ENCODE data around the gene TTC29. TPM values are rescaled to one million over a fixed set of nuclear protein-coding genes. Genes with fewer than 3 reads are reported as not detected.

Gene TTC29
- total RNA-seq, 2 experiments from 2014 or later = not detected

- Histone ChIP-seq H3K9me3 (ENCODE audit: low read length) (no peaks in the 10 kb centered on the region), H3K4me2 (ENCODE audit: low read length) (no peak overlapping the region), H3K4me1 (ENCODE audit: insufficient read depth, low read length, poor library complexity, severe bottlenecking) (no peaks in the 10 kb centered on the region), H2AFZ (ENCODE audit: low read length) (no peak overlapping the region), H3K36me3 (ENCODE audit: insufficient read depth, low read length) (no peaks in the 10 kb centered on the region), H3K79me2 (ENCODE audit: insufficient read depth, low read depth, low read length) (no peaks in the 10 kb centered on the region), H4K20me1 (ENCODE audit: insufficient read depth, low read length) (no peaks in the 10 kb centered on the region), H3K27ac (ENCODE audit: low read depth, low read length, poor library complexity, severe bottlenecking) (no peak overlapping the region), H3K4me3 (ENCODE audit: low read depth, low read length, poor library complexity, severe bottlenecking) (no peak overlapping the region), H3K9me2 (ENCODE audit: insufficient read depth, low read length) (no peaks in the 10 kb centered on the region)
- ChIA-PET POLR2A (interaction anchor here (0.6 to 0.7 kb wide), 3 partner anchors 92 to 998 kb away, joined by 3 to 4 read pairs (median 3); no protein-coding TSS in a partner anchor), CTCF (ENCODE audit: unreplicated experiment) (no interaction called here)
- DNase-seq (ENCODE audit: low spot score) = no peak
- intact Hi-C loops (cut with micrococcal nuclease; ENCODE audit: unreplicated experiment) = no loop called here
- BruUV-seq (replicated peaks) = no TSS peak
- TF ChIP-seq EZH2phosphoT487 (IDR thresholded peaks at IDR 0.05; ENCODE audit: borderline replicate concordance, low read depth, low read length) = no peak
- TF ChIP-seq, protein P1, sequence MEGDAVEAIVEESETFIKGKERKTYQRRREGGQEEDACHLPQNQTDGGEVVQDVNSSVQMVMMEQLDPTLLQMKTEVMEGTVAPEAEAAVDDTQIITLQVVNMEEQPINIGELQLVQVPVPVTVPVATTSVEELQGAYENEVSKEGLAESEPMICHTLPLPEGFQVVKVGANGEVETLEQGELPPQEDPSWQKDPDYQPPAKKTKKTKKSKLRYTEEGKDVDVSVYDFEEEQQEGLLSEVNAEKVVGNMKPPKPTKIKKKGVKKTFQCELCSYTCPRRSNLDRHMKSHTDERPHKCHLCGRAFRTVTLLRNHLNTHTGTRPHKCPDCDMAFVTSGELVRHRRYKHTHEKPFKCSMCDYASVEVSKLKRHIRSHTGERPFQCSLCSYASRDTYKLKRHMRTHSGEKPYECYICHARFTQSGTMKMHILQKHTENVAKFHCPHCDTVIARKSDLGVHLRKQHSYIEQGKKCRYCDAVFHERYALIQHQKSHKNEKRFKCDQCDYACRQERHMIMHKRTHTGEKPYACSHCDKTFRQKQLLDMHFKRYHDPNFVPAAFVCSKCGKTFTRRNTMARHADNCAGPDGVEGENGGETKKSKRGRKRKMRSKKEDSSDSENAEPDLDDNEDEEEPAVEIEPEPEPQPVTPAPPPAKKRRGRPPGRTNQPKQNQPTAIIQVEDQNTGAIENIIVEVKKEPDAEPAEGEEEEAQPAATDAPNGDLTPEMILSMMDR (conservative IDR thresholded peaks at IDR 0.05; ENCODE audit: low read length) = no peak
Measured at GRCh38 chr4:146814750-146815149, 130.9 kb downstream of the TTC29 start.

DNA sequence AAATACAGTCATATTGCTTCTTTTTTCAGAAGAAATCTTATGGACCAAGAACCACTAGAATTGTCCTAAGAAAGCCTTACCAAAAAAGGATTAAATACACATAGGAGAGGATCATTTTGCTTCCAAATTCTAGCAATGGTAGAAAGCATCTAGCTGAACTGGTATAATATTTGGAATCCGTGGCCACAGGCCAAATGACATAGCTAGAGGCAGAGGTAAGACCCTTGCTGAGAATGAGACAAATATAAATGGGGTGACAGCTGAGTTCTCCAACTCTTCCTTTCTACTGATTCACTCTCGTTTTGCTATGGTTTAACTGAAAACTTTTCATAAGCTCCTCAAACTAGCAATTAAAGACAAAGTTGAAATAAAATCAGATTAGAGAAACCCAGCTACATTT is 150.0 kb downstream of the TTC29 start:
- H3K36me3 ChIP-seq (ENCODE audit: insufficient read depth, low read length) = no peaks in the 10 kb centered on the region
- no peak overlapping the region for H3K4me2 ChIP-seq (ENCODE audit: low read length)
- H2AFZ ChIP-seq (ENCODE audit: low read length) = no peak overlapping the region
- ChIA-PET POLR2A (interaction anchor here (0.6 kb wide), 1 partner anchor 9 kb away, joined by 3 read pairs; no protein-coding TSS in a partner anchor), CTCF (ENCODE audit: unreplicated experiment) (no interaction called here)
- H4K20me1 ChIP-seq (ENCODE audit: insufficient read depth, low read length) = no peaks in the 10 kb centered on the region
- H3K27ac ChIP-seq (ENCODE audit: low read depth, low read length, poor library complexity, severe bottlenecking) = no peak overlapping the region
- DNase-seq (ENCODE audit: low spot score) = no peak
- H3K4me3 ChIP-seq (ENCODE audit: low read depth, low read length, poor library complexity, severe bottlenecking) = no peak overlapping the region
- H3K9me2 ChIP-seq (ENCODE audit: insufficient read depth, low read length) = no peaks in the 10 kb centered on the region
- H3K9me3 ChIP-seq (ENCODE audit: low read length) = no peaks in the 10 kb centered on the region
- no peaks in the 10 kb centered on the region for H3K4me1 ChIP-seq (ENCODE audit: insufficient read depth, low read length, poor library complexity, severe bottlenecking)
- intact Hi-C loops (cut with micrococcal nuclease; ENCODE audit: unreplicated experiment) = no loop called here
- no peaks in the 10 kb centered on the region for H3K79me2 ChIP-seq (ENCODE audit: insufficient read depth, low read depth, low read length)
- BruUV-seq (replicated peaks) = no TSS peak
- no peak for TF ChIP-seq EZH2phosphoT487 (IDR thresholded peaks at IDR 0.05; ENCODE audit: borderline replicate concordance, low read depth, low read length)

- H3K4me1 ChIP-seq (ENCODE audit: insufficient read depth, low read length, poor library complexity, severe bottlenecking) = no peaks in the 10 kb centered on the region
- no peak overlapping the region for H3K4me3 ChIP-seq (ENCODE audit: low read depth, low read length, poor library complexity, severe bottlenecking)
- no peaks in the 10 kb centered on the region for H3K9me3 ChIP-seq (ENCODE audit: low read length)
- DNase-seq (ENCODE audit: low spot score) = no peak
- no peaks in the 10 kb centered on the region for H3K79me2 ChIP-seq (ENCODE audit: insufficient read depth, low read depth, low read length)
- no peaks in the 10 kb centered on the region for H4K20me1 ChIP-seq (ENCODE audit: insufficient read depth, low read length)
- BruUV-seq (replicated peaks) = no TSS peak
- TF ChIP-seq, protein P1 (conservative IDR thresholded peaks at IDR 0.05; ENCODE audit: low read length) = no peak
- no peak for TF ChIP-seq EZH2phosphoT487 (IDR thresholded peaks at IDR 0.05; ENCODE audit: borderline replicate concordance, low read depth, low read length)
- no peaks in the 10 kb centered on the region for H3K9me2 ChIP-seq (ENCODE audit: insufficient read depth, low read length)
- intact Hi-C loops (cut with micrococcal nuclease; ENCODE audit: unreplicated experiment) = no loop called here
- H3K36me3 ChIP-seq (ENCODE audit: insufficient read depth, low read length) = no peaks in the 10 kb centered on the region
- POLR2A ChIA-PET = interaction anchor here (0.6 to 0.7 kb wide), 2 partner anchors 17 to 526 kb away, joined by 3 read pairs; no protein-coding TSS in a partner anchor
- no peak overlapping the region for H3K4me2 ChIP-seq (ENCODE audit: low read length)
- no peak overlapping the region for H2AFZ ChIP-seq (ENCODE audit: low read length)
- no peak overlapping the region for H3K27ac ChIP-seq (ENCODE audit: low read depth, low read length, poor library complexity, severe bottlenecking)
- CTCF ChIA-PET (ENCODE audit: unreplicated experiment) = no interaction called here
Measured at GRCh38 chr4:146793727-146794126, 151.9 kb downstream of the TTC29 start.
